NCI-H524 treated with DMSO at 0.1 percent for 48 hours (cell line): Measurements from ENCODE around the gene CMTM1.

ENCODE experiments used
- DNase-seq: peaks from one replicate; lab custom pipeline; 2025; lab: John Stamatoyannopoulos, UW

The CMTM1 gene

GRCh38 chr16:66539623-66540469 lies 26.4 kb upstream of the CMTM1 start:
- no peak for DNase-seq

GRCh38 chr16:66541388-66542355 lies 24.6 kb upstream of the CMTM1 start:
- DNase-seq: no peak

- DNase-seq: no peak
These were observed 23.8 kb upstream of the CMTM1 start for GRCh38 chr16:66542396-66542795.

GRCh38 chr16:66543541-66543940 lies 22.7 kb upstream of the CMTM1 start:
- no peak for DNase-seq

- no peak for DNase-seq
These were observed 22.1 kb upstream of the CMTM1 start for GRCh38 chr16:66544016-66544757.

GRCh38 chr16:66547101-66547989 lies 18.9 kb upstream of the CMTM1 start:
- DNase-seq: no peak

- no peak for DNase-seq
These were observed 18.2 kb upstream of the CMTM1 start for GRCh38 chr16:66548068-66548467.

- no peak for DNase-seq
These were observed 17.4 kb upstream of the CMTM1 start for GRCh38 chr16:66548868-66549267.

GRCh38 chr16:66549284-66550131 lies 16.7 kb upstream of the CMTM1 start, which contains the start of gene TK2:
Gene TK2 (minus strand): TSS chr16:66550122. CDS start chr16:66550061, 61 bp downstream.
- DNase-seq: no peak

GRCh38 chr16:66551348-66551759 lies 14.9 kb upstream of the CMTM1 start:
- DNase-seq: no peak

GRCh38 chr16:66551788-66552285 lies 14.4 kb upstream of the CMTM1 start:
- no peak for DNase-seq

GRCh38 chr16:66552286-66553177 lies 13.7 kb upstream of the CMTM1 start, which contains the start of gene CKLF:
Gene CKLF (plus strand): TSS chr16:66552576. CDS start chr16:66552716, 140 bp downstream.
- DNase-seq: peak; percentile 35

- DNase-seq: no peak
These were observed 13.0 kb upstream of the CMTM1 start for GRCh38 chr16:66553223-66553622.

- no peak for DNase-seq
These were observed 12.2 kb upstream of the CMTM1 start for GRCh38 chr16:66554021-66554420.

GRCh38 chr16:66554495-66554894 lies 11.7 kb upstream of the CMTM1 start:
- DNase-seq: no peak

- DNase-seq: no peak
These were observed 6.1 kb upstream of the CMTM1 start for GRCh38 chr16:66560107-66560506.

GRCh38 chr16:66561381-66562080 lies 4.7 kb upstream of the CMTM1 start:
- DNase-seq: no peak

GRCh38 chr16:66562409-66562808 lies 3.8 kb upstream of the CMTM1 start:
- no peak for DNase-seq
